ENCODE results near the gene RCSD1. TPM values are rescaled to one million over a fixed set of nuclear protein-coding genes. Genes with fewer than 3 reads are reported as not detected.

RCSD1 gene
- total and polyA plus RNA-seq, 2 of the 13 experiments (the other 11 are each of a cell fraction or from before 2014, with no cell fraction given), result not detected

- ChIA-PET CTCF (ENCODE audit: low intra/inter-chr PET ratio, low total read pairs) (no interaction called here), POLR2A (no interaction called here)
- ATAC-seq (peak; percentile 23), DNase-seq (ENCODE audit: low spot score) (no peak), FAIRE-seq (no peak)
- Histone ChIP-seq H3K36me3 (replicated peaks in 1 of 2; ENCODE audit: control insufficient read depth in 1 of 2, insufficient read depth in 2 of 2, low read length in 2 of 2) (no peaks in the 10 kb centered on the region), H4K20me1 (ENCODE audit: insufficient read depth, low read length) (no peaks in the 10 kb centered on the region), H3K27me3 (ENCODE audit: control insufficient read depth in 1 of 2, insufficient read depth in 2 of 2, low read length in 2 of 2) (peaks cover 5 to 22% of the 10 kb centered on the region in 2 experiments; a peak in 3 of 5 replicates), H3K27ac (ENCODE audit: extremely low read length, insufficient read depth, low read length) (no peak overlapping the region), H3K9ac (ENCODE audit: insufficient read depth, low read depth, low read length) (no peak overlapping the region), H3K4me2 (ENCODE audit: low read depth, low read length) (no peak overlapping the region), H2AFZ (ENCODE audit: low read length) (no peak overlapping the region), H3K79me2 (ENCODE audit: insufficient read depth, low read length) (no peaks in the 10 kb centered on the region), H3K4me3 (replicated peaks in 1 of 3; ENCODE audit: insufficient read depth in 1 of 3, low read depth in 2 of 3, low read length in 3 of 3) (no peak overlapping the region), H3K4me1 (ENCODE audit: insufficient read depth, low read length) (peaks cover 8% of the 10 kb centered on the region; the same call in 1 of the 2 replicates), H3K9me3 (ENCODE audit: low read length) (no peaks in the 10 kb centered on the region)
- intact Hi-C loops (cut with micrococcal nuclease; ENCODE audit: unreplicated experiment) (no loop called here), in situ Hi-C loops (cut with HindIII; ENCODE audit: extremely low pct_ligation_motif_present, low pct_unique_long_range_greater_than_20kb) (no loop called here)
- TF ChIP-seq ZBTB44 (CRISPR knock-in tag; IDR thresholded peaks at IDR 0.05), result no peak
- no peak for TF ChIP-seq ZNF549 (CRISPR knock-in tag; IDR thresholded peaks at IDR 0.05)
- WGBS (ENCODE audit: low lambda C conversion rate), result 53% methylated on average over 4 of the region's 4 CpGs
- no TSS peak for BruUV-seq (replicated peaks)
Observed at GRCh38 chr1:167698313-167698712, 68.3 kb downstream of the RCSD1 start.

- no TSS peak for BruUV-seq (replicated peaks)
- Histone ChIP-seq H3K9ac (ENCODE audit: insufficient read depth, low read depth, low read length) (no peak overlapping the region), H3K27me3 (ENCODE audit: control insufficient read depth in 1 of 2, insufficient read depth in 2 of 2, low read length in 2 of 2) (peaks cover 5 to 35% of the 10 kb centered on the region in 2 experiments; a peak in 3 of 5 replicates), H2AFZ (ENCODE audit: low read length) (no peak overlapping the region), H3K36me3 (replicated peaks in 1 of 2; ENCODE audit: control insufficient read depth in 1 of 2, insufficient read depth in 2 of 2, low read length in 2 of 2) (no peaks in the 10 kb centered on the region), H3K79me2 (ENCODE audit: insufficient read depth, low read length) (no peaks in the 10 kb centered on the region), H3K4me3 (replicated peaks in 1 of 3; ENCODE audit: insufficient read depth in 1 of 3, low read depth in 2 of 3, low read length in 3 of 3) (no peak overlapping the region), H4K20me1 (ENCODE audit: insufficient read depth, low read length) (no peaks in the 10 kb centered on the region), H3K4me2 (ENCODE audit: low read depth, low read length) (no peak overlapping the region), H3K9me3 (ENCODE audit: low read length) (no peaks in the 10 kb centered on the region), H3K27ac (ENCODE audit: extremely low read length, insufficient read depth, low read length) (no peak overlapping the region), H3K4me1 (ENCODE audit: insufficient read depth, low read length) (peaks cover 8% of the 10 kb centered on the region; the same call in 1 of the 2 replicates)
- intact Hi-C loops (cut with micrococcal nuclease; ENCODE audit: unreplicated experiment) (loop anchor here (10.0 kb wide), 1 partner anchor 617 kb away; no protein-coding TSS in a partner anchor), in situ Hi-C loops (cut with HindIII; ENCODE audit: extremely low pct_ligation_motif_present, low pct_unique_long_range_greater_than_20kb) (no loop called here)
- DNase-seq (ENCODE audit: low spot score) (no peak), FAIRE-seq (no peak), ATAC-seq (no peak)
- ChIA-PET CTCF (ENCODE audit: low intra/inter-chr PET ratio, low total read pairs) (no interaction called here), POLR2A (no interaction called here)
- WGBS (ENCODE audit: low lambda C conversion rate), result 0% methylated on average over 1 of the region's 1 CpG
- no peak for TF ChIP-seq ZNF790 (CRISPR knock-in tag; IDR thresholded peaks at IDR 0.05; ENCODE audit: borderline replicate concordance)
- TF ChIP-seq RBM22 (optimal IDR thresholded peaks at IDR 0.05; ENCODE audit: low read length), result no peak
- TF ChIP-seq DDIT3 (CRISPR knock-in tag; IDR thresholded peaks at IDR 0.05), result no peak
- TF ChIP-seq ZFAT (CRISPR knock-in tag; conservative IDR thresholded peaks at IDR 0.05), result no peak
- TF ChIP-seq CENPBD1 (CRISPR knock-in tag; IDR thresholded peaks at IDR 0.05; ENCODE audit: borderline replicate concordance, low read depth), result no peak
- TF ChIP-seq ZNF382 (CRISPR knock-in tag; IDR thresholded peaks at IDR 0.05; ENCODE audit: borderline replicate concordance), result no peak
- TF ChIP-seq ZBTB4 (CRISPR knock-in tag; IDR thresholded peaks at IDR 0.05; ENCODE audit: borderline replicate concordance), result no peak
- no peak for TF ChIP-seq ZNF547 (CRISPR knock-in tag; IDR thresholded peaks at IDR 0.05)
- no peak for TF ChIP-seq MAZ (IDR thresholded peaks at IDR 0.05; ENCODE audit: borderline replicate concordance, low read depth, low read length)
- TF ChIP-seq MAZ (CRISPR knock-in tag; IDR thresholded peaks at IDR 0.05; ENCODE audit: low read depth), result no peak
- no peak for TF ChIP-seq ESRRA (CRISPR knock-in tag; IDR thresholded peaks at IDR 0.05; ENCODE audit: low read depth)
Observed at GRCh38 chr1:167701510-167701909, 71.5 kb downstream of the RCSD1 start.
